Spleen (tissue), 7 donors: ENCODE measurements around the gene TGM4.

Experiments used
- POLR2A ChIP-seq, 3 donors: fragments of 450-650 bp; IDR thresholded peaks; one replicate each; pipeline ENCODE4 v1.5.1; 2017; ENCODE audit warnings: antibody characterized with exemption in 3 of 3, mild to moderate bottlenecking in 1 of 3
- TF ChIP-seq, protein P1 (sequence below), 11 experiments: fragments of 200-600 bp in 7 of 11; fragments of 450-650 bp in 4 of 11; sonication (generic) in 4 of 11; IDR thresholded peaks in 8 of 11; conservative IDR thresholded peaks in 3 of 11; 1 replicate in 7 of 11; 2 replicates in 4 of 11; pipeline versions ENCODE4 v1.4.0 to v1.8.0; 2016 to 2021; ENCODE audit warnings: antibody characterized with exemption in 11 of 11, inconsistent platforms in 4 of 11, mild to moderate bottlenecking in 1 of 11
- donor health status: DM: no; HTN: no; CAD: no; lungs with moderate emphysema.
- donor health status: DM: no; HTN: no; CAD: no.
- donor health status: DM: no; HTN: no; CAD: no.

DNA sequence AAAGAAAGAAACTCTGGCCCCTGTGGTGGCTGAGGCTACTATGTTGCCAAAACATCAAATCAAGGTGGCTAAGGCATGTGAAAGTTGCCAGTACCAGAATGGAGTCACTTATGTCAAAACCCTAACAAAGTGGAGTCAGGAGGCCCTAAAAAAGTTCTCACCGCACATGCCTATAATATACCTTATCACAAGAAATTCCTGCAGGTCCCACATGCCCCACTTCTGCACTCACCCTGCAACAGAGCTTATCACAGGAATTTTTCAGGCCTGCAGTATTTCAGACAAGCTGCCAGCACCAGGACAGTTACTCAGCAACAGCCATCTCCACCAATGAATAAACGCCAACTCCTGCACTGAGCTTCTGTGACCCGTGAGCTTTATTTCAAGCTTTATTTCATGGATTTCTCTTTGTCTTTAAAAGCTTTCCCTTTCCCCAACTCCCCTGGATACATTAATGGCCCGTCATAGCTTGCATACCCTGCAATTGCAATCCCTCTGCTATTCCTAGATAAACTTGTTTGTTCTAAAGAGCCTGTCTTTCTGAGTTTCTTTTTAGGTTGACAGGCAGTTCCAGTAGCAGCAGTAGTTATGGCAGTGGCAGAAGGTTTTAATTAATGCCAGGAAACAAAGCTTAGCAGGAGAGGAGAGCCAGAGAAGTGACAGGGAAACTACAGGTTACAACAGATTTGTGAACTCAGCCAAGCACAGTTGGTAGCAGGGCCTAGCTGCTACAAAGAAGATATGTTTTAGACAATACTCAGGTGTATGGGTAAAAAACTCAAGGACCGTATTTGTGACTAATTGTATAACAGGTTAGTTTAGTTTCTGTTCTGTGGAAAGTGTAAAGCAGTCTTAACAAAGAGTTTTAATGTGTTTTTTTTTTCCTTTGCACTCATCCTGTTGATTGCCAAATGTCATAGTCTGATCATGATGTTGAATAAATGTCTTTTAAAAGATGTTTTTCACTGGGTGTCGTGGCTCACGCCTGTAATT lies 28.6 kb upstream of the TGM4 start:
- TF ChIP-seq, protein P1, sequence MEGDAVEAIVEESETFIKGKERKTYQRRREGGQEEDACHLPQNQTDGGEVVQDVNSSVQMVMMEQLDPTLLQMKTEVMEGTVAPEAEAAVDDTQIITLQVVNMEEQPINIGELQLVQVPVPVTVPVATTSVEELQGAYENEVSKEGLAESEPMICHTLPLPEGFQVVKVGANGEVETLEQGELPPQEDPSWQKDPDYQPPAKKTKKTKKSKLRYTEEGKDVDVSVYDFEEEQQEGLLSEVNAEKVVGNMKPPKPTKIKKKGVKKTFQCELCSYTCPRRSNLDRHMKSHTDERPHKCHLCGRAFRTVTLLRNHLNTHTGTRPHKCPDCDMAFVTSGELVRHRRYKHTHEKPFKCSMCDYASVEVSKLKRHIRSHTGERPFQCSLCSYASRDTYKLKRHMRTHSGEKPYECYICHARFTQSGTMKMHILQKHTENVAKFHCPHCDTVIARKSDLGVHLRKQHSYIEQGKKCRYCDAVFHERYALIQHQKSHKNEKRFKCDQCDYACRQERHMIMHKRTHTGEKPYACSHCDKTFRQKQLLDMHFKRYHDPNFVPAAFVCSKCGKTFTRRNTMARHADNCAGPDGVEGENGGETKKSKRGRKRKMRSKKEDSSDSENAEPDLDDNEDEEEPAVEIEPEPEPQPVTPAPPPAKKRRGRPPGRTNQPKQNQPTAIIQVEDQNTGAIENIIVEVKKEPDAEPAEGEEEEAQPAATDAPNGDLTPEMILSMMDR (IDR thresholded peaks at IDR 0.05 in 8 of 11, conservative IDR thresholded peaks at IDR 0.05 in 3 of 11) = no peak
- no peak for TF ChIP-seq POLR2A (IDR thresholded peaks at IDR 0.05)
